HepG2 (cell line): ENCODE measurements around the gene SYTL3.

ENCODE experiments used
- ELF1 ChIP-seq: sonication (generic); formaldehyde crosslinking; IDR thresholded peaks from 2 replicates; pipeline ENCODE4 v1.4.0; 2020; ENCODE audit warnings: missing genetic modification reagents
- KDM5A ChIP-seq: fragments of 200-600 bp; sonication (generic); IDR thresholded peaks from 2 replicates; pipeline ENCODE4 v1.7.0; 2018; ENCODE audit warnings: antibody characterized with exemption, mild to moderate bottlenecking, low read length, borderline replicate concordance
- PAX8 ChIP-seq: sonication (generic); formaldehyde crosslinking; IDR thresholded peaks from 2 replicates; pipeline ENCODE4 v1.8.0; 2022; ENCODE audit warnings: mild to moderate bottlenecking, missing genetic modification reagents, borderline replicate concordance
- RNF2 ChIP-seq: fragments of 450-650 bp; conservative IDR thresholded peaks from 2 replicates; pipeline ENCODE4 v1.6.1; 2016; ENCODE audit warnings: low read depth
- TAF1 ChIP-seq: sonication (generic); formaldehyde crosslinking; IDR thresholded peaks from 2 replicates; pipeline ENCODE4 v1.4.0; 2020; ENCODE audit warnings: missing genetic modification reagents
- TF ChIP-seq, protein P1 (sequence below): sonication (generic); formaldehyde crosslinking; IDR thresholded peaks from 2 replicates; pipeline ENCODE4 v1.5.0; 2020; ENCODE audit warnings: mild to moderate bottlenecking, missing genetic modification reagents, moderate library complexity

DNA sequence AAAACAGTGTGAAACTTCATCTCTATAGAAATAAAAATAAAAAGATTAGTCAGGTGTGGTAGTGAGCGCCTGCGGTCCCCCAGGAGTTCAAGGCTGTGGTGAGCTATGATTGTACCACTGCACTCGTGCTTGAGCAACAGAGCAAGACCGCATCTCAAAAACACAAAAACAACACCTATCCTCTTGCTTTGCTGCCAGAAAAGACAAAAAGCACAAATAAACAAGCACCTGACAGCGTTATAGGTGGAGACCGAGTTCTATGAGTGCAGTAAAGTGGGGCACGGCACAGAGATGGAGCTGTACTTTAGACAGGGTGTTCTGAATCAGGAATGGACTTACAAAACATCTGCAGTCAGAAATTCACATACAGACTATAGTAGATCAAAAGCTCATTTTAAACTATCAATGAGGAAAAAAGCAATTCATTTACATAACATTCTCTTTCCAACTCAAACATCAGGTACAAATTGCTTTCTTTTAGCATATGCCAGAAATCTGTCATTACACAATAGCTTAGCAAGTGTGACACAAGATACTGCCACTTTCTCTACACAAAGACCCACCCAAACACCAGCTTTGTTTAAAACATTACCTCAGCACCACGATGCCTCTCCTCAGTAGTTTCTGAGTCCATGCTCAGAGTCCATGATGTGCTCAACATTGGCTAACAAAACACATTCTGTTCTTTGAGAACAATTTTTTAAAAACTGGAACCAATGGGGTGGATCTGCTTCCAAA lies 159.3 kb downstream of the SYTL3 start:
- TF ChIP-seq KDM5A (no peak), TAF1 (CRISPR knock-in tag) (no peak), PAX8 (CRISPR knock-in tag) (no peak), ELF1 (CRISPR knock-in tag) (no peak), RNF2 (no peak)
- TF ChIP-seq, protein P1, sequence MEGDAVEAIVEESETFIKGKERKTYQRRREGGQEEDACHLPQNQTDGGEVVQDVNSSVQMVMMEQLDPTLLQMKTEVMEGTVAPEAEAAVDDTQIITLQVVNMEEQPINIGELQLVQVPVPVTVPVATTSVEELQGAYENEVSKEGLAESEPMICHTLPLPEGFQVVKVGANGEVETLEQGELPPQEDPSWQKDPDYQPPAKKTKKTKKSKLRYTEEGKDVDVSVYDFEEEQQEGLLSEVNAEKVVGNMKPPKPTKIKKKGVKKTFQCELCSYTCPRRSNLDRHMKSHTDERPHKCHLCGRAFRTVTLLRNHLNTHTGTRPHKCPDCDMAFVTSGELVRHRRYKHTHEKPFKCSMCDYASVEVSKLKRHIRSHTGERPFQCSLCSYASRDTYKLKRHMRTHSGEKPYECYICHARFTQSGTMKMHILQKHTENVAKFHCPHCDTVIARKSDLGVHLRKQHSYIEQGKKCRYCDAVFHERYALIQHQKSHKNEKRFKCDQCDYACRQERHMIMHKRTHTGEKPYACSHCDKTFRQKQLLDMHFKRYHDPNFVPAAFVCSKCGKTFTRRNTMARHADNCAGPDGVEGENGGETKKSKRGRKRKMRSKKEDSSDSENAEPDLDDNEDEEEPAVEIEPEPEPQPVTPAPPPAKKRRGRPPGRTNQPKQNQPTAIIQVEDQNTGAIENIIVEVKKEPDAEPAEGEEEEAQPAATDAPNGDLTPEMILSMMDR (CRISPR knock-in tag), result no peak
